ENCODE results near the gene ATP1A1. TPM values are rescaled to one million over a fixed set of nuclear protein-coding genes. Genes with fewer than 3 reads are reported as not detected.

Gene ATP1A1
- total and polyA plus RNA-seq, 2 donors (not counting 1 experiment from before 2014, with no cell fraction given) = 58.9 to 107 TPM

DNA sequence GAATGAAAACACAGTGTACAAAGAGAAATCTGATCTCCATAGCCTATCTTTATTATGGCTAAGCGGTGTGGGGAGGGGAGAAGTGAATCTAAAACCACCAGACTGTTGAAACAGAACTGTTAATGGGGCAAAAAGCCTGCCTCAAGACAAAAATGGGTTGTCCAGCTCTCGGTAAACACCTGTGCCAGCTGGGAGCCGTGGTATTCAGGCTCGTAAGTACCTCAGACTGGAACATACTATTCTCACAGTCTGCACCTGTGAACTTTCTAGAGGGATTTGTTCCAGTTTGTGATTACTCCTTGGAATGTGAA is 42.7 kb upstream of the ATP1A1 start:
- CTCF ChIA-PET = no interaction called here
- no peak overlapping the region for H3K27ac ChIP-seq (ENCODE audit: low read length in 2 of 2)
- H4K20me1 ChIP-seq (ENCODE audit: control insufficient read depth, insufficient read depth, low read length, poor library complexity, severe bottlenecking) = no peaks in the 10 kb centered on the region
- no peaks in the 10 kb centered on the region for H3K9me3 ChIP-seq (ENCODE audit: control extremely low read depth in 1 of 3, control insufficient read depth in 2 of 3, insufficient read depth in 1 of 3, low read length in 2 of 3)
- no peak overlapping the region for H3K27ac Mint-ChIP-seq
- H3K36me3 ChIP-seq (replicated peaks in 1 of 2; ENCODE audit: control extremely low read depth in 1 of 2, control insufficient read depth in 1 of 2, extremely low read depth in 1 of 2, insufficient read depth in 2 of 2, low read length in 1 of 2) = no peaks in the 10 kb centered on the region
- no peaks in the 10 kb centered on the region for H3K9me3 Mint-ChIP-seq (ENCODE audit: insufficient read depth)
- POLR2A ChIA-PET = no interaction called here
- WGBS (ENCODE audit: insufficient coverage) = 83% methylated on average over 1 of the region's 4 CpGs
- no peaks in the 10 kb centered on the region for H3K79me2 ChIP-seq (ENCODE audit: control insufficient read depth, insufficient read depth, low read length)
- no peak overlapping the region for H3K4me2 ChIP-seq (replicated peaks; ENCODE audit: low read depth, low read length, poor library complexity, severe bottlenecking)
- ATAC-seq (ENCODE audit: low read depth) (no peak), DNase-seq (no peak)
- no peak overlapping the region for H3K9ac ChIP-seq (ENCODE audit: low read length)
- peaks cover 28% of the 10 kb centered on the region for H3K4me1 Mint-ChIP-seq
- no peak overlapping the region for H2AFZ ChIP-seq (ENCODE audit: insufficient read depth, low read depth, low read length, poor library complexity, severe bottlenecking)
- intact Hi-C loops (cut with micrococcal nuclease) = no loop called here
- peaks cover 0 to 3% (median 0%) of the 10 kb centered on the region in 4 experiments for H3K27me3 ChIP-seq (replicated peaks in 1 of 4; ENCODE audit: control extremely low read depth in 1 of 4, control insufficient read depth in 3 of 4, insufficient read depth in 4 of 4, low read length in 3 of 4)
- peaks cover 22 to 25% of the 10 kb centered on the region in 2 donors for H3K4me1 ChIP-seq (ENCODE audit: control insufficient read depth in 2 of 2, insufficient read depth in 2 of 2, low read length in 2 of 2)
- TF ChIP-seq EZH2 (IDR thresholded peaks at IDR 0.05; ENCODE audit: borderline replicate concordance, insufficient read depth, low read depth, low read length, poor library complexity, severe bottlenecking) = no peak
- TF ChIP-seq, protein P1, sequence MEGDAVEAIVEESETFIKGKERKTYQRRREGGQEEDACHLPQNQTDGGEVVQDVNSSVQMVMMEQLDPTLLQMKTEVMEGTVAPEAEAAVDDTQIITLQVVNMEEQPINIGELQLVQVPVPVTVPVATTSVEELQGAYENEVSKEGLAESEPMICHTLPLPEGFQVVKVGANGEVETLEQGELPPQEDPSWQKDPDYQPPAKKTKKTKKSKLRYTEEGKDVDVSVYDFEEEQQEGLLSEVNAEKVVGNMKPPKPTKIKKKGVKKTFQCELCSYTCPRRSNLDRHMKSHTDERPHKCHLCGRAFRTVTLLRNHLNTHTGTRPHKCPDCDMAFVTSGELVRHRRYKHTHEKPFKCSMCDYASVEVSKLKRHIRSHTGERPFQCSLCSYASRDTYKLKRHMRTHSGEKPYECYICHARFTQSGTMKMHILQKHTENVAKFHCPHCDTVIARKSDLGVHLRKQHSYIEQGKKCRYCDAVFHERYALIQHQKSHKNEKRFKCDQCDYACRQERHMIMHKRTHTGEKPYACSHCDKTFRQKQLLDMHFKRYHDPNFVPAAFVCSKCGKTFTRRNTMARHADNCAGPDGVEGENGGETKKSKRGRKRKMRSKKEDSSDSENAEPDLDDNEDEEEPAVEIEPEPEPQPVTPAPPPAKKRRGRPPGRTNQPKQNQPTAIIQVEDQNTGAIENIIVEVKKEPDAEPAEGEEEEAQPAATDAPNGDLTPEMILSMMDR (IDR thresholded peaks at IDR 0.05) = no peak
- peaks cover 4% of the 10 kb centered on the region for H3K27me3 Mint-ChIP-seq
- H3K4me3 ChIP-seq (ENCODE audit: control extremely low read depth in 1 of 5, extremely low read depth in 1 of 5, insufficient read depth in 1 of 5, low read depth in 2 of 5, low read length in 4 of 5) = no peak overlapping the region
- H3K4me3 Mint-ChIP-seq = no peak overlapping the region

DNA sequence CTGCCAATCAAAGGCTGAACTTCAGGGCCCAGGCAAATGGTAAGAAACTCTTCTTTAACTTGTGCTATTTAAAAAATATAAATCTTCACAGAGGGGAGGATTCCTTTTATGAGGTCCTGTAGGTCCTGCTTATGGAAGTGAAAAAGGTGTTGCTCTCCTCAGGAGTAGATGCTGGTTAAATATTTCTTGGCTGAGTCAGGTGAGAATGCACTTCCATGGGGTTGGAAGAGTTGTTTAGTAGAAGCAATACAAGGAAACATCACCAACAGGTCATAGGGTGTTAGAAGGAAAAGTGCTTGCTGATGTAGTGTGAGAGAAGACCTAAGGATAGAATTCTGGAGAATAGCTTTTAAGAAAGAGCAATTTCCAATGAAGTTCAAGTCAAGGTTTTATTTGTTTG is 42.2 kb upstream of the ATP1A1 start:
- Mint-ChIP-seq H3K27me3 (peaks cover 8% of the 10 kb centered on the region), H3K9me3 (ENCODE audit: insufficient read depth) (no peaks in the 10 kb centered on the region), H3K27ac (no peak overlapping the region), H3K4me3 (no peak overlapping the region), H3K4me1 (peaks cover 23% of the 10 kb centered on the region)
- ChIA-PET POLR2A (no interaction called here), CTCF (no interaction called here)
- H3K27me3 ChIP-seq (replicated peaks in 1 of 4; ENCODE audit: control extremely low read depth in 1 of 4, control insufficient read depth in 3 of 4, insufficient read depth in 4 of 4, low read length in 3 of 4) = peaks cover 0 to 5% (median 0%) of the 10 kb centered on the region in 4 experiments
- ATAC-seq (ENCODE audit: low read depth) = no peak
- H2AFZ ChIP-seq (ENCODE audit: insufficient read depth, low read depth, low read length, poor library complexity, severe bottlenecking) = no peak overlapping the region
- H3K9me3 ChIP-seq (ENCODE audit: control extremely low read depth in 1 of 3, control insufficient read depth in 2 of 3, insufficient read depth in 1 of 3, low read length in 2 of 3) = no peaks in the 10 kb centered on the region
- no peaks in the 10 kb centered on the region for H3K79me2 ChIP-seq (ENCODE audit: control insufficient read depth, insufficient read depth, low read length)
- TF ChIP-seq, protein P1 (IDR thresholded peaks at IDR 0.05) = no peak
- no peak for TF ChIP-seq EZH2 (IDR thresholded peaks at IDR 0.05; ENCODE audit: borderline replicate concordance, insufficient read depth, low read depth, low read length, poor library complexity, severe bottlenecking)
- intact Hi-C loops (cut with micrococcal nuclease) = no loop called here
- peaks cover 17 to 20% of the 10 kb centered on the region in 2 donors for H3K4me1 ChIP-seq (ENCODE audit: control insufficient read depth in 2 of 2, insufficient read depth in 2 of 2, low read length in 2 of 2)
- H4K20me1 ChIP-seq (ENCODE audit: control insufficient read depth, insufficient read depth, low read length, poor library complexity, severe bottlenecking) = no peaks in the 10 kb centered on the region
- no peak overlapping the region for H3K4me2 ChIP-seq (replicated peaks; ENCODE audit: low read depth, low read length, poor library complexity, severe bottlenecking)
- no peak overlapping the region for H3K27ac ChIP-seq (ENCODE audit: low read length in 2 of 2)
- DNase-seq = no peak
- H3K36me3 ChIP-seq (replicated peaks in 1 of 2; ENCODE audit: control extremely low read depth in 1 of 2, control insufficient read depth in 1 of 2, extremely low read depth in 1 of 2, insufficient read depth in 2 of 2, low read length in 1 of 2) = no peaks in the 10 kb centered on the region
- no peak overlapping the region for H3K9ac ChIP-seq (ENCODE audit: low read length)
- H3K4me3 ChIP-seq (ENCODE audit: control extremely low read depth in 1 of 5, extremely low read depth in 1 of 5, insufficient read depth in 1 of 5, low read depth in 2 of 5, low read length in 4 of 5) = no peak overlapping the region
